ENCODE results near the gene ZBTB9.

DNA sequence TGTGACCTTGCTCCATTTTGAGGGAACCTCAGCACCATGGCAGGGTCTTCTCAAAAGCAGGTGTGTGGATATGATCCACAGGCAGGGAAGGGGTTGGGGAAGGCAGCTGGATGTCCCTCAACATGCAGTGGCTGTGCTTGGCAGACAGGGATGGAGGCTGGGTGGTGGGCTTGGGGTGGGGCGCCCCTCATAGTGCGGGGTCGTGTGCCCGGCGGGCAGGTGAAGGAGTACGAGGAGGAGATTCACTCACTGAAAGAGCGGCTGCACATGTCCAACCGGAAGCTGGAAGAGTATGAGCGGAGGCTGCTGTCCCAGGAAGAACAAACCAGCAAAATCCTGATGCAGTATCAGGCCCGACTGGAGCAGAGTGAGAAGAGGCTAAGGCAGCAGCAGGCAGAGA is 8.0 kb upstream of the ZBTB9 start:
- TF ChIP-seq, protein P1, sequence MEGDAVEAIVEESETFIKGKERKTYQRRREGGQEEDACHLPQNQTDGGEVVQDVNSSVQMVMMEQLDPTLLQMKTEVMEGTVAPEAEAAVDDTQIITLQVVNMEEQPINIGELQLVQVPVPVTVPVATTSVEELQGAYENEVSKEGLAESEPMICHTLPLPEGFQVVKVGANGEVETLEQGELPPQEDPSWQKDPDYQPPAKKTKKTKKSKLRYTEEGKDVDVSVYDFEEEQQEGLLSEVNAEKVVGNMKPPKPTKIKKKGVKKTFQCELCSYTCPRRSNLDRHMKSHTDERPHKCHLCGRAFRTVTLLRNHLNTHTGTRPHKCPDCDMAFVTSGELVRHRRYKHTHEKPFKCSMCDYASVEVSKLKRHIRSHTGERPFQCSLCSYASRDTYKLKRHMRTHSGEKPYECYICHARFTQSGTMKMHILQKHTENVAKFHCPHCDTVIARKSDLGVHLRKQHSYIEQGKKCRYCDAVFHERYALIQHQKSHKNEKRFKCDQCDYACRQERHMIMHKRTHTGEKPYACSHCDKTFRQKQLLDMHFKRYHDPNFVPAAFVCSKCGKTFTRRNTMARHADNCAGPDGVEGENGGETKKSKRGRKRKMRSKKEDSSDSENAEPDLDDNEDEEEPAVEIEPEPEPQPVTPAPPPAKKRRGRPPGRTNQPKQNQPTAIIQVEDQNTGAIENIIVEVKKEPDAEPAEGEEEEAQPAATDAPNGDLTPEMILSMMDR (IDR thresholded peaks at IDR 0.05) = no peak
- no peak for TF ChIP-seq POLR2A (IDR thresholded peaks at IDR 0.05)

Data from thyroid gland (tissue), 4 donors.